ENCODE measurements around the gene CCDC192.

GRCh38 chr5:127967323-127967982 is 264.3 kb downstream of the CCDC192 start:
- TF ChIP-seq MAX (IDR thresholded peaks at IDR 0.05; ENCODE audit: low read depth, low read length) (no peak), POLR2A (IDR thresholded peaks at IDR 0.05; ENCODE audit: extremely low read depth, insufficient read length) (no peak), CTCF (IDR thresholded peaks at IDR 0.05; ENCODE audit: low read depth, low read length) (no peak), MYC (IDR thresholded peaks at IDR 0.05; ENCODE audit: low read depth, low read length) (no peak)
